H9 (cell line): ENCODE data around the gene PPM1B. TPM values are rescaled to one million over a fixed set of nuclear protein-coding genes. Genes with fewer than 3 reads are reported as not detected.
"Not testable (repeated sequence)": the region's sequence is repeated elsewhere in the genome, so short reads cannot be mapped to it uniquely, and the experiment has no call there.

Source experiments
- DNase-seq: peaks from one replicate; pipeline ENCODE4 v3.0.0-alpha.2; 2017
- H2AFZ ChIP-seq: one replicate; pipeline ENCODE4 v1.6.1; 2013; ENCODE audit warnings: mild to moderate bottlenecking, low read length, control low read depth, moderate library complexity
- H2AK5ac ChIP-seq: 2 replicates; pipeline ENCODE4 v1.6.1; 2013; ENCODE audit warnings: low read length, control low read depth, mixed read lengths; ENCODE audit not compliant: insufficient read length
- H2BK120ac ChIP-seq: one replicate; pipeline ENCODE4 v1.6.1; 2013; ENCODE audit warnings: low read depth, mild to moderate bottlenecking, low read length, control low read depth, inconsistent platforms; ENCODE audit not compliant: poor library complexity, severe bottlenecking
- H2BK12ac ChIP-seq: 2 replicates; pipeline ENCODE4 v1.6.1; 2013; ENCODE audit warnings: low read length, control low read depth, mixed read lengths, low read depth; ENCODE audit not compliant: insufficient read length
- H2BK15ac ChIP-seq: 2 replicates; pipeline ENCODE4 v1.6.1; 2013; ENCODE audit warnings: low read depth, low read length, control low read depth
- H2BK20ac ChIP-seq: one replicate; pipeline ENCODE4 v1.6.1; 2013; ENCODE audit warnings: low read depth, mild to moderate bottlenecking, low read length, control low read depth, inconsistent platforms; ENCODE audit not compliant: poor library complexity, severe bottlenecking
- H2BK5ac ChIP-seq: 2 replicates; pipeline ENCODE4 v1.6.1; 2013; ENCODE audit warnings: low read length, control low read depth, mixed read lengths; ENCODE audit not compliant: insufficient read length
- H3K14ac ChIP-seq: 2 replicates; pipeline ENCODE4 v1.6.1; 2013; ENCODE audit warnings: low read length, control low read depth; ENCODE audit not compliant: insufficient read depth
- H3K18ac ChIP-seq: 2 replicates; pipeline ENCODE4 v1.6.1; 2013; ENCODE audit warnings: low read depth, mild to moderate bottlenecking, mixed read lengths, low read length, control low read depth; ENCODE audit not compliant: insufficient read length
- H3K23ac ChIP-seq: 2 replicates; pipeline ENCODE4 v1.6.1; 2013; ENCODE audit warnings: low read length, control low read depth, mixed read lengths, low read depth; ENCODE audit not compliant: insufficient read length
- H3K23me2 ChIP-seq: 2 replicates; pipeline ENCODE4 v1.6.1; 2013; ENCODE audit warnings: low read depth, mild to moderate bottlenecking, mixed read lengths, low read length, control low read depth; ENCODE audit not compliant: insufficient read length, poor library complexity, severe bottlenecking
- H3K27ac ChIP-seq: 2 replicates; pipeline ENCODE4 v1.5.1; 2013; ENCODE audit warnings: low read length, control low read depth, mixed read lengths, low read depth; ENCODE audit not compliant: insufficient read length
- H3K27me3 ChIP-seq: 2 replicates; pipeline ENCODE4 v1.6.1; 2013; ENCODE audit warnings: low read length, control low read depth, inconsistent platforms; ENCODE audit not compliant: insufficient read depth
- H3K4ac ChIP-seq: 2 replicates; pipeline ENCODE4 v1.6.1; 2013; ENCODE audit warnings: low read depth, mild to moderate bottlenecking, control low read depth, inconsistent platforms, low read length, moderate library complexity
- H3K4me1 ChIP-seq: 2 replicates; pipeline ENCODE4 v1.6.1; 2013; ENCODE audit warnings: low read length, control low read depth, inconsistent platforms; ENCODE audit not compliant: insufficient read depth
- H3K4me2 ChIP-seq: 2 replicates; pipeline ENCODE4 v1.6.1; 2013; ENCODE audit warnings: low read length, control low read depth, mixed read lengths; ENCODE audit not compliant: insufficient read length, insufficient read depth
- H3K56ac ChIP-seq: 2 replicates; pipeline ENCODE4 v1.6.1; 2013; ENCODE audit warnings: low read depth, mild to moderate bottlenecking, mixed read lengths, low read length, control low read depth; ENCODE audit not compliant: insufficient read length
- H3K79me1 ChIP-seq: 2 replicates; pipeline ENCODE4 v1.6.1; 2013; ENCODE audit warnings: low read depth, mild to moderate bottlenecking, moderate library complexity, low read length, control low read depth, inconsistent platforms; ENCODE audit not compliant: insufficient read depth, poor library complexity, severe bottlenecking
- H3K79me2 ChIP-seq: 2 replicates; pipeline ENCODE4 v1.6.1; 2013; ENCODE audit warnings: low read length, control low read depth, inconsistent platforms; ENCODE audit not compliant: insufficient read depth
- H3K9ac ChIP-seq: 2 replicates; pipeline ENCODE4 v1.6.1; 2013; ENCODE audit warnings: low read length, control low read depth, mixed read lengths; ENCODE audit not compliant: insufficient read length; ENCODE audit errors: extremely low read depth
- H3K9me3 ChIP-seq: one replicate; pipeline ENCODE4 v1.6.1; 2013; ENCODE audit warnings: low read depth, low read length, inconsistent platforms; ENCODE audit not compliant: control insufficient read depth
- H3T11ph ChIP-seq: one replicate; pipeline ENCODE4 v1.6.1; 2013; ENCODE audit warnings: mild to moderate bottlenecking, low read length, control low read depth, inconsistent platforms
- H4K20me1 ChIP-seq: one replicate; pipeline ENCODE4 v1.6.1; 2013; ENCODE audit not compliant: control insufficient read depth, insufficient read length, insufficient read depth
- H4K5ac ChIP-seq: 2 replicates; pipeline ENCODE4 v1.6.1; 2013; ENCODE audit warnings: low read depth, mild to moderate bottlenecking, mixed read lengths, low read length, control low read depth; ENCODE audit not compliant: insufficient read length
- H4K8ac ChIP-seq: replicated peaks from 2 replicates; pipeline ENCODE4 v1.6.1; 2013; ENCODE audit warnings: low read length, control low read depth, mixed read lengths, low read depth; ENCODE audit not compliant: insufficient read length
- H4K91ac ChIP-seq: 2 replicates; pipeline ENCODE4 v1.6.1; 2013; ENCODE audit warnings: low read depth, mild to moderate bottlenecking, moderate library complexity, mixed read lengths, low read length, control low read depth; ENCODE audit not compliant: insufficient read length
- H3K27ac Mint-ChIP-seq, 3 experiments: 2 replicates in 2 of 3; 3 replicates in 1 of 3; pipeline ENCODE4 v1.8.0; 2020 to 2021; ENCODE audit warnings: mixed read lengths in 3 of 3, mild to moderate bottlenecking in 1 of 3, moderate library complexity in 1 of 3
- H3K27me3 Mint-ChIP-seq: 2 replicates; pipeline ENCODE4 v1.8.0; 2021; ENCODE audit warnings: low read depth, mild to moderate bottlenecking, moderate library complexity, mixed read lengths
- H3K36me3 Mint-ChIP-seq, 3 experiments: 2 replicates in 2 of 3; 3 replicates in 1 of 3; pipeline ENCODE4 v1.8.0; 2020 to 2021; ENCODE audit warnings: low read depth in 3 of 3, mixed read lengths in 3 of 3; ENCODE audit not compliant: insufficient read depth in 1 of 3
- H3K4me1 Mint-ChIP-seq, 2 experiments: 2 replicates each; pipeline ENCODE4 v1.8.0; 2020; ENCODE audit warnings: mixed read lengths in 2 of 2
- H3K4me3 Mint-ChIP-seq, 2 experiments: 2 replicates in 1 of 2; 3 replicates in 1 of 2; pipeline ENCODE4 v1.8.0; 2020 to 2021; ENCODE audit warnings: mild to moderate bottlenecking in 2 of 2, mixed read lengths in 2 of 2, moderate library complexity in 1 of 2
- H3K9me3 Mint-ChIP-seq, 2 experiments: 2 replicates in 1 of 2; 3 replicates in 1 of 2; pipeline ENCODE4 v1.8.0; 2020; ENCODE audit warnings: mild to moderate bottlenecking in 2 of 2, mixed read lengths in 2 of 2, moderate library complexity in 1 of 2
- WGBS: extraction: QIAGEN DNeasy Blood & Tissue Kit; methylation state at CpG from one replicate; pipeline ENCODE4 v1.1.7; 2013; ENCODE audit warnings: missing lambda C conversion rate, low lambda C conversion rate, mixed read lengths; ENCODE audit not compliant: insufficient read length; ENCODE audit errors: extremely low coverage; 5-methylcytosine and 5-hydroxymethylcytosine counted together
- total RNA-seq: library from RNA; stranded (reverse); gene quantifications from 2 replicates; pipeline ENCODE4 v1.2.1, GENCODE V29; 2021

The PPM1B gene
- total RNA-seq, 1 experiment from 2014 or later, result 156 TPM

GRCh38 chr2:44257802-44258201 lies 89.1 kb downstream of the PPM1B start:
- WGBS, result no CpG with 5 or more reads among the region's 1 CpG

More at GRCh38 chr2:44257802-44258201, 89.1 kb downstream of the PPM1B start:
- not testable (repeated sequence) for H3K27ac Mint-ChIP-seq, H4K20me1 ChIP-seq, H3K27me3 Mint-ChIP-seq, H3K18ac ChIP-seq, H2BK120ac ChIP-seq, H3T11ph ChIP-seq, H3K36me3 Mint-ChIP-seq, H3K9me3 Mint-ChIP-seq, H3K27ac ChIP-seq, H4K5ac ChIP-seq, H3K4me1 Mint-ChIP-seq, H3K79me2 ChIP-seq, H3K4me1 ChIP-seq, H2AFZ ChIP-seq, H2BK5ac ChIP-seq, H3K9me3 ChIP-seq, H4K8ac ChIP-seq, H2BK15ac ChIP-seq, H3K9ac ChIP-seq, H2BK20ac ChIP-seq, H3K27me3 ChIP-seq, H4K91ac ChIP-seq, H3K23me2 ChIP-seq, DNase-seq, H3K4ac ChIP-seq, H3K4me2 ChIP-seq, H3K79me1 ChIP-seq, H3K14ac ChIP-seq, H3K23ac ChIP-seq, H3K4me3 Mint-ChIP-seq, H2AK5ac ChIP-seq, H3K56ac ChIP-seq, H2BK12ac ChIP-seq
